ENCODE measurements around the gene PRKRIP1.
A peak's percentile ranks its signal among the peaks of the same experiment; 100 is the strongest.

The PRKRIP1 gene

GRCh38 chr7:102463841-102464576, 67.8 kb downstream of the PRKRIP1 start (continued):
- TF ChIP-seq ZNF391 (tag by site-specific recombination; IDR thresholded peaks at IDR 0.05; ENCODE audit: borderline replicate concordance, low read depth) (no peak), ZNF16 (tag by site-specific recombination; IDR thresholded peaks at IDR 0.05; ENCODE audit: low read depth) (no peak), ZNF571 (tag by site-specific recombination; IDR thresholded peaks at IDR 0.05) (no peak), ZNF169 (tag by site-specific recombination; IDR thresholded peaks at IDR 0.05) (no peak), ZNF341 (tag by site-specific recombination; IDR thresholded peaks at IDR 0.05; ENCODE audit: low read depth) (no peak), ZNF423 (tag by site-specific recombination; IDR thresholded peaks at IDR 0.05) (peak; percentile 37; the same call in 1 of the 2 replicates), ZBTB21 (tag by site-specific recombination; IDR thresholded peaks at IDR 0.05) (no peak), ZNF138 (tag by site-specific recombination; IDR thresholded peaks at IDR 0.05; ENCODE audit: borderline replicate concordance) (no peak), MZF1 (tag by site-specific recombination; IDR thresholded peaks at IDR 0.05; ENCODE audit: borderline replicate concordance) (0 out of 2 replicates have a peak, but pooled peaks have one; percentile 29), ZNF76 (tag by site-specific recombination; IDR thresholded peaks at IDR 0.05; ENCODE audit: borderline replicate concordance, low read depth) (no peak), PRDM1 (tag by site-specific recombination; IDR thresholded peaks at IDR 0.05) (no peak)

- Histone ChIP-seq H3K4me1 (ENCODE audit: control insufficient read depth, insufficient read depth, low read length) (no peaks in the 10 kb centered on the region; the same call in 1 of the 2 replicates), H3K9me3 (ENCODE audit: control insufficient read depth, insufficient read depth, low read depth, low read length) (no peaks in the 10 kb centered on the region), H3K27ac (ENCODE audit: extremely low read depth, low read depth, low read length) (peak within 1 kb of the TSS; percentile 60), H3K4me3 (ENCODE audit: low read depth, low read length) (peak within 1 kb of the TSS; percentile 76), H3K36me3 (ENCODE audit: control insufficient read depth in 2 of 2, insufficient read depth in 1 of 2, low read length in 2 of 2) (peaks cover 0 to 24% of the 10 kb centered on the region in 2 experiments; a peak in 2 of 3 replicates)
- ChIA-PET POLR2A (interaction anchor here (1.0 to 1.6 kb wide), 2 partner anchors 8 to 69 kb away, joined by 3 to 10 read pairs; partner anchors contain the start of gene PRKRIP1), CTCF (interaction anchor here (0.7 to 1.6 kb wide), 5 partner anchors 29 to 237 kb away, joined by 3 to 7 read pairs (median 3); no protein-coding TSS in a partner anchor)
- TF ChIP-seq YY1 (tag by site-specific recombination; IDR thresholded peaks at IDR 0.05), result peak; percentile 80
- TF ChIP-seq ZNF580 (tag by site-specific recombination; IDR thresholded peaks at IDR 0.05), result peak; percentile 48; the same call in 1 of the 2 replicates
- no peak for TF ChIP-seq SALL2 (tag by site-specific recombination; IDR thresholded peaks at IDR 0.05; ENCODE audit: borderline replicate concordance)
- TF ChIP-seq ZNF664 (tag by site-specific recombination; IDR thresholded peaks at IDR 0.05), result no peak
- TF ChIP-seq ZNF785 (tag by site-specific recombination; IDR thresholded peaks at IDR 0.05), result peak; percentile 87
- TF ChIP-seq ZNF335 (tag by site-specific recombination; conservative IDR thresholded peaks at IDR 0.05), result peak; percentile 90
- peak; percentile 81 for TF ChIP-seq ZNF660 (tag by site-specific recombination; IDR thresholded peaks at IDR 0.05)
- TF ChIP-seq REPIN1 (tag by site-specific recombination; IDR thresholded peaks at IDR 0.05; ENCODE audit: low read depth), result no peak
- TF ChIP-seq GLIS1 (tag by site-specific recombination; IDR thresholded peaks at IDR 0.05), result peak; percentile 87
- peak; percentile 61; the same call in 1 of the 2 replicates for TF ChIP-seq KLF9 (tag by site-specific recombination; IDR thresholded peaks at IDR 0.05; ENCODE audit: low read depth)
- TF ChIP-seq ZNF610 (tag by site-specific recombination; IDR thresholded peaks at IDR 0.05; ENCODE audit: borderline replicate concordance), result 0 out of 2 replicates have a peak, but pooled peaks have one; percentile 38
- peak; percentile 60 for TF ChIP-seq ZBTB44 (tag by site-specific recombination; IDR thresholded peaks at IDR 0.05)
- TF ChIP-seq ZNF585B (tag by site-specific recombination; IDR thresholded peaks at IDR 0.05), result no peak
- peak; percentile 91 for TF ChIP-seq ZFHX2 (tag by site-specific recombination; conservative IDR thresholded peaks at IDR 0.05)
- TF ChIP-seq ZSCAN16 (tag by site-specific recombination; IDR thresholded peaks at IDR 0.05), result peak; percentile 75
- no peak for TF ChIP-seq ZNF19 (tag by site-specific recombination; IDR thresholded peaks at IDR 0.05; ENCODE audit: low read depth)
- TF ChIP-seq ZNF121 (tag by site-specific recombination; IDR thresholded peaks at IDR 0.05), result no peak
- no peak for TF ChIP-seq ZNF768 (tag by site-specific recombination; IDR thresholded peaks at IDR 0.05)
- TF ChIP-seq ZNF600 (tag by site-specific recombination; IDR thresholded peaks at IDR 0.05), result peak; percentile 39; the same call in 1 of the 2 replicates
- TF ChIP-seq HOXA7 (CRISPR knock-in tag; IDR thresholded peaks at IDR 0.05; ENCODE audit: borderline replicate concordance), result no peak
- 0 out of 2 replicates have a peak, but pooled peaks have one; percentile 36 for TF ChIP-seq GLI4 (tag by site-specific recombination; IDR thresholded peaks at IDR 0.05)
- TF ChIP-seq ZNF692 (tag by site-specific recombination; IDR thresholded peaks at IDR 0.05), result peak; percentile 69
- peak; percentile 60 for TF ChIP-seq EGR2 (tag by site-specific recombination; IDR thresholded peaks at IDR 0.05; ENCODE audit: low read depth)
Measured at GRCh38 chr7:102464577-102465280, 68.6 kb downstream of the PRKRIP1 start, which contains the start of the genes ALKBH4 and LRWD1. ALKBH4 (minus strand) TSS chr7:102464863; CDS start chr7:102464836, 27 bp downstream. LRWD1 (plus strand) TSS chr7:102464984; CDS start chr7:102465081, 97 bp downstream.
